Measurements from ENCODE around the gene CDKN2AIP.

CDKN2AIP gene

GRCh38 chr4:183467246-183467645, 22.8 kb downstream of the CDKN2AIP start:
- H3K27ac ChIP-seq (replicated peaks): no peak overlapping the region
- H3K27me3 ChIP-seq (ENCODE audit: insufficient read depth, poor library complexity, severe bottlenecking): no peaks in the 10 kb centered on the region
- TF ChIP-seq SPI1 (IDR thresholded peaks at IDR 0.05; ENCODE audit: borderline replicate concordance, low read depth): no peak
- TF ChIP-seq GABPA (IDR thresholded peaks at IDR 0.05; ENCODE audit: low read depth): no peak
- no peak for TF ChIP-seq POLR2AphosphoS5 (IDR thresholded peaks at IDR 0.05; ENCODE audit: low read depth)
- TF ChIP-seq, protein P1, sequence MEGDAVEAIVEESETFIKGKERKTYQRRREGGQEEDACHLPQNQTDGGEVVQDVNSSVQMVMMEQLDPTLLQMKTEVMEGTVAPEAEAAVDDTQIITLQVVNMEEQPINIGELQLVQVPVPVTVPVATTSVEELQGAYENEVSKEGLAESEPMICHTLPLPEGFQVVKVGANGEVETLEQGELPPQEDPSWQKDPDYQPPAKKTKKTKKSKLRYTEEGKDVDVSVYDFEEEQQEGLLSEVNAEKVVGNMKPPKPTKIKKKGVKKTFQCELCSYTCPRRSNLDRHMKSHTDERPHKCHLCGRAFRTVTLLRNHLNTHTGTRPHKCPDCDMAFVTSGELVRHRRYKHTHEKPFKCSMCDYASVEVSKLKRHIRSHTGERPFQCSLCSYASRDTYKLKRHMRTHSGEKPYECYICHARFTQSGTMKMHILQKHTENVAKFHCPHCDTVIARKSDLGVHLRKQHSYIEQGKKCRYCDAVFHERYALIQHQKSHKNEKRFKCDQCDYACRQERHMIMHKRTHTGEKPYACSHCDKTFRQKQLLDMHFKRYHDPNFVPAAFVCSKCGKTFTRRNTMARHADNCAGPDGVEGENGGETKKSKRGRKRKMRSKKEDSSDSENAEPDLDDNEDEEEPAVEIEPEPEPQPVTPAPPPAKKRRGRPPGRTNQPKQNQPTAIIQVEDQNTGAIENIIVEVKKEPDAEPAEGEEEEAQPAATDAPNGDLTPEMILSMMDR (IDR thresholded peaks at IDR 0.05; ENCODE audit: insufficient read depth, low read length): no peak
- TF ChIP-seq, protein P2, sequence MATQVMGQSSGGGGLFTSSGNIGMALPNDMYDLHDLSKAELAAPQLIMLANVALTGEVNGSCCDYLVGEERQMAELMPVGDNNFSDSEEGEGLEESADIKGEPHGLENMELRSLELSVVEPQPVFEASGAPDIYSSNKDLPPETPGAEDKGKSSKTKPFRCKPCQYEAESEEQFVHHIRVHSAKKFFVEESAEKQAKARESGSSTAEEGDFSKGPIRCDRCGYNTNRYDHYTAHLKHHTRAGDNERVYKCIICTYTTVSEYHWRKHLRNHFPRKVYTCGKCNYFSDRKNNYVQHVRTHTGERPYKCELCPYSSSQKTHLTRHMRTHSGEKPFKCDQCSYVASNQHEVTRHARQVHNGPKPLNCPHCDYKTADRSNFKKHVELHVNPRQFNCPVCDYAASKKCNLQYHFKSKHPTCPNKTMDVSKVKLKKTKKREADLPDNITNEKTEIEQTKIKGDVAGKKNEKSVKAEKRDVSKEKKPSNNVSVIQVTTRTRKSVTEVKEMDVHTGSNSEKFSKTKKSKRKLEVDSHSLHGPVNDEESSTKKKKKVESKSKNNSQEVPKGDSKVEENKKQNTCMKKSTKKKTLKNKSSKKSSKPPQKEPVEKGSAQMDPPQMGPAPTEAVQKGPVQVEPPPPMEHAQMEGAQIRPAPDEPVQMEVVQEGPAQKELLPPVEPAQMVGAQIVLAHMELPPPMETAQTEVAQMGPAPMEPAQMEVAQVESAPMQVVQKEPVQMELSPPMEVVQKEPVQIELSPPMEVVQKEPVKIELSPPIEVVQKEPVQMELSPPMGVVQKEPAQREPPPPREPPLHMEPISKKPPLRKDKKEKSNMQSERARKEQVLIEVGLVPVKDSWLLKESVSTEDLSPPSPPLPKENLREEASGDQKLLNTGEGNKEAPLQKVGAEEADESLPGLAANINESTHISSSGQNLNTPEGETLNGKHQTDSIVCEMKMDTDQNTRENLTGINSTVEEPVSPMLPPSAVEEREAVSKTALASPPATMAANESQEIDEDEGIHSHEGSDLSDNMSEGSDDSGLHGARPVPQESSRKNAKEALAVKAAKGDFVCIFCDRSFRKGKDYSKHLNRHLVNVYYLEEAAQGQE (IDR thresholded peaks at IDR 0.05; ENCODE audit: insufficient replicate concordance, low read depth): no peak
- no peak for DNase-seq (ENCODE audit: low read depth in 1 of 2, low spot score in 1 of 2)
- H3K4me3 ChIP-seq (replicated peaks; ENCODE audit: insufficient read depth, low read length): no peak overlapping the region

DNA sequence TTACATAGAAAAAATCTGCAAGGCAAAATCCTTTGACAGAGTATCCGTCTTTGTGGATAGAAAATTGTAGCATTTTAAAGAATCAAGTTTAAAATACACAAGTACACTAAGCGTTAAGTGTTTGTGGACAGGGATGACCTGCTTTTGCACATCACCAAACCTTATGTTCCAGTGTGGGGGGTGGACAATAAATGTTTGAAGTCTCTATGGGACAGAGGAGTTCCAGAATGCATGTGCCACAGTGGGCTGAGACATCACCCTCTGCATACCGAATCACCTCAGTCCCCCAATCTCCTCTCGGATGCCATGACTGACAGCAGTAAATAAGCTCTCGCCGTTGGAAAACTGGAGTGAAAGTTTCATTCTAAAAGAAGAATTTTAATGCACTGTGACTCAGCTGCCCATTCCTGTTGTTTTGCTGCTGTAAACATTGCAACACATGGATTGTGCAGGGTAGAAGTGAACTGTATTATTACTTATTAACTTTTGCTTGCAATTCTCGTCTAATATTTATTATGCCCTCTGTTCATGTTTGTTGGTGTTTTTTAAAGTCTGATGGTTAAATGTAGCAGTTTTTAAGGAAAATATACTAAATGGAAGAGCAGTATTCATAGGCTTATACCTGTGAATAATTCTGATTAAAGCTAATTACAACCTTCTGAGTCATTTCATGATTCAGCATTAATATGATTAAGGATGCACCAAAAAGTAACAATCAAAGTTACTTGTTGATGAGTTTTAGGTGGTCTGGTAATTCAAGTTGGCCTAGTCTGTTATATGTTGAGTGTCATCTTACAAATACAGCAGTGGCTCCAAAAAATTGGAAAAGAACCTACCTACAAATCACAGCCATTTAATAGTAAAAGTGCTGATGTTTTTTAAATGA, 24.0 kb downstream of the CDKN2AIP start:
- DNase-seq (ENCODE audit: low read depth in 1 of 2, low spot score in 1 of 2): no peak
- Histone ChIP-seq H3K27ac (replicated peaks) (no peak overlapping the region), H3K27me3 (ENCODE audit: insufficient read depth, poor library complexity, severe bottlenecking) (no peaks in the 10 kb centered on the region), H3K4me3 (replicated peaks; ENCODE audit: insufficient read depth, low read length) (no peak overlapping the region)
- TF ChIP-seq, protein P2 (IDR thresholded peaks at IDR 0.05; ENCODE audit: insufficient replicate concordance, low read depth): no peak
- TF ChIP-seq, protein P1 (IDR thresholded peaks at IDR 0.05; ENCODE audit: insufficient read depth, low read length): no peak
- no peak for TF ChIP-seq GABPA (IDR thresholded peaks at IDR 0.05; ENCODE audit: low read depth)
- no peak for TF ChIP-seq SPI1 (IDR thresholded peaks at IDR 0.05; ENCODE audit: borderline replicate concordance, low read depth)
- no peak for TF ChIP-seq POLR2AphosphoS5 (IDR thresholded peaks at IDR 0.05; ENCODE audit: low read depth)

GRCh38 chr4:183469285-183469684, 24.8 kb downstream of the CDKN2AIP start:
- TF ChIP-seq POLR2AphosphoS5 (IDR thresholded peaks at IDR 0.05; ENCODE audit: low read depth) (no peak), SPI1 (IDR thresholded peaks at IDR 0.05; ENCODE audit: borderline replicate concordance, low read depth) (no peak), GABPA (IDR thresholded peaks at IDR 0.05; ENCODE audit: low read depth) (no peak)
- TF ChIP-seq, protein P1 (IDR thresholded peaks at IDR 0.05; ENCODE audit: insufficient read depth, low read length): no peak
- TF ChIP-seq, protein P2 (IDR thresholded peaks at IDR 0.05; ENCODE audit: insufficient replicate concordance, low read depth): no peak
- H3K27ac ChIP-seq (replicated peaks): no peak overlapping the region

More at GRCh38 chr4:183469285-183469684, 24.8 kb downstream of the CDKN2AIP start:
- no peak for DNase-seq (ENCODE audit: low read depth in 1 of 2, low spot score in 1 of 2)
- H3K27me3 ChIP-seq (ENCODE audit: insufficient read depth, poor library complexity, severe bottlenecking): no peaks in the 10 kb centered on the region
- no peak overlapping the region for H3K4me3 ChIP-seq (replicated peaks; ENCODE audit: insufficient read depth, low read length)

Data from HL-60 (cell line).